NCI-H1092 (cell line): ENCODE results near the gene SRSF3.
"Not testable (repeated sequence)": the region's sequence is repeated elsewhere in the genome, so short reads cannot be mapped to it uniquely, and the experiment has no call there.

ENCODE experiments used
- DNase-seq: peaks from one replicate; lab custom pipeline; 2025; lab: John Stamatoyannopoulos, UW

The SRSF3 gene

GRCh38 chr6:36605143-36605542, 11.0 kb downstream of the SRSF3 start:
- no peak for DNase-seq

DNA sequence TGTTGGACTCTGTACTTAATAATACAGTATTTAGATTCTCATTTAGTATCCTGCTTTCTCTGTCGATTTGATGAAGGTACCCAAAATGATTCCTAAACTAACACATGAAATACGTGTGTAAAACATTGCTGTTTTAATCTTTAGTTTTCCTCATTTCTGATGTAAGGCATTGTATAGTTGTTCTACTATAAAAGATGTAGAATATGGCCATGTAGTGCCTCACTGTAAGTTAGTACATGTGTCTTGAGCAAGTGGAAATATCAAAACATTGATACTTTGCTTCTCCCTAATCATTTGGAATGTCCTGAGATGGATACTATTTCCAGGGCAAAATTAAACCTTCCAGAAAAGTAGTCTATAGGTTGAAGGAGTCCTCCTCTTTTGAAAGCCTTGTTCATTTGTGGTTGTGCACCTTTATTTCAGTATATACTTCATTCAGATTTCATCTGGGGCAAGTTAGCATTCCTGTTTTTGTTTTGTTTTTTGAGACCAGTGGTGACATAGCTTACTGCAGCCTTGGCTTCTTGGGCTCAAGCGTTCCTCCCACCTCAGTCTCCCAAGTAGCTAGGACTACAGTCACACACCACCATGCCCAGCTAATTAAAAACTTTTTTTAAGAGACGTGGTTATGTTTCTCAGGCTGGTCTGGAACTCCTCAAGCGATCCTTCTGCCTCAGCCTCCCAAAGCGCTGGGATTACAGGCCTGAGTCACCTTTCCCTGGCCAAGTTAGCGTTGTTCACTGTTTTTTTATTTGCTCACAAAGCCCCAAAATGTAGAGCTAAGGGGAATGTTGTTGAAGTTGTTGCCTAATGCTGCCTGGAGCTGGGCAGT, 11.6 kb downstream of the SRSF3 start:
- DNase-seq, result no peak

GRCh38 chr6:36607305-36607682, 13.1 kb downstream of the SRSF3 start:
- DNase-seq, result not testable (repeated sequence)

- DNase-seq, result no peak
These were observed 13.7 kb downstream of the SRSF3 start for GRCh38 chr6:36607683-36608386.

- DNase-seq, result no peak
These were observed 14.8 kb downstream of the SRSF3 start for GRCh38 chr6:36608788-36609563.

DNA sequence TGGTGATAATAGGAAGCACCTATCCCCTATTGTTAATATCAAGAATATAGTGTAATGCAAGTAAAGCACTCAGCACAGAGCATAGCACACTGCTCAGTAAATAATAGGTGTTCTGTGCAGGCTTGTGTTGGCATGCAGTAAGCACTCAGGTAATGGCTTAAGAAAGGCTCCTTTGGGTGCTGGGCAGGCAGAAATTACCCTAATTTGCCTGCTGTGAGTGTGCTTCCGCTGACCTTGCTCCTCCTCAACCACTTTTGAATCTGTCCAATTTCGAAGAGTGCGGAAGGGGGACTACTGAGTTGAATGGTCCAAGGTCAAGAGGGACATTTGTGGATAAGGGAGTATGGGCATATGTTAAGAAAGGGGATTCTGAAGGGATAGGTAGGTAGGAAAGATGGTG, 15.4 kb downstream of the SRSF3 start:
- no peak for DNase-seq

- DNase-seq, result no peak
These were observed 16.1 kb downstream of the SRSF3 start for GRCh38 chr6:36610041-36610955.

DNA sequence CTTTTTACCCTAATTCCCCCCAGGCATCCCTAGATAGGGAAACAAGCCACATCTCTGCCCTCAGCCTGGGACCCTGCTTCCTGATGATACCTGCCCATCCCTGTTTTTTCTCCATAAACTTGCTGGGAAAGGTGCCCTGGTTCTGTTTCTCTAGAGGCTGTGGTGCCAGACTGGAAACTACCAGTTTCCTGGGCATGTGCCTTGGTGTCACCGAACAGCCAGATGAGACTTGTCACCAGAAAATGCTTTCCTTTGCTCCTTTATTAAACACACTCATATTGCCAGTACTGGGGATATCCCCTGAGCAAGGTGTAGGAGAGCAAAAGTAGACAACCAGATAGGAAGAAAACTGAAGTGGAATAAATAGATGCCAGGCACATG, 16.8 kb downstream of the SRSF3 start:
- DNase-seq, result no peak

- DNase-seq, result not testable (repeated sequence)
These were observed 17.5 kb downstream of the SRSF3 start for GRCh38 chr6:36611679-36612078.

DNA sequence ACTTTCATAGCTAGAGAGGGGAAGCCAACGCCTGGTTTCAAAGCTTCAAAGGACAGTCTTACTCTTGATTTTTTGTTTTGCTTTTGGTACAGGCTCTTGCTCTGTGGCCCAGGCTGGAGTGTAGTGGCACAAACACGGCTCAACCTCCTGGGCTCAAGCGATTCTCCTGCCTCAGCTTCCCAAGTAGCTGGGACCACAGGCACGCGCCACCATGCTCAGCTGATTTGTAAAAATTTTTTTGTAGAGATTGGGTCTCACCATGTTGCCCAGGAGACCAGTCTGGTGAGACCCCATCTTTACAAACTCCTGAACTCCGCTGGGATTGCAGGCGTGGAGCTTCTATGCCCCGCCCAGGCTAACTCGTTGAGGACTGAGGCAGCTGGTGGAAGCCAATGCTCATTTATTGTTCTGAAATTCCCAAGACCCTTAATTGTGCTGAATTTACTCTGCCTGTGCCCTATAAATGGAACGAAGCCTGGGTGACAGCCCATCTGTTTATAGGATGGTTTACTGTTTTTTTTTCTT, 18.0 kb downstream of the SRSF3 start:
- no peak for DNase-seq

- no peak for DNase-seq
These were observed 19.2 kb downstream of the SRSF3 start for GRCh38 chr6:36613200-36613995.

DNA sequence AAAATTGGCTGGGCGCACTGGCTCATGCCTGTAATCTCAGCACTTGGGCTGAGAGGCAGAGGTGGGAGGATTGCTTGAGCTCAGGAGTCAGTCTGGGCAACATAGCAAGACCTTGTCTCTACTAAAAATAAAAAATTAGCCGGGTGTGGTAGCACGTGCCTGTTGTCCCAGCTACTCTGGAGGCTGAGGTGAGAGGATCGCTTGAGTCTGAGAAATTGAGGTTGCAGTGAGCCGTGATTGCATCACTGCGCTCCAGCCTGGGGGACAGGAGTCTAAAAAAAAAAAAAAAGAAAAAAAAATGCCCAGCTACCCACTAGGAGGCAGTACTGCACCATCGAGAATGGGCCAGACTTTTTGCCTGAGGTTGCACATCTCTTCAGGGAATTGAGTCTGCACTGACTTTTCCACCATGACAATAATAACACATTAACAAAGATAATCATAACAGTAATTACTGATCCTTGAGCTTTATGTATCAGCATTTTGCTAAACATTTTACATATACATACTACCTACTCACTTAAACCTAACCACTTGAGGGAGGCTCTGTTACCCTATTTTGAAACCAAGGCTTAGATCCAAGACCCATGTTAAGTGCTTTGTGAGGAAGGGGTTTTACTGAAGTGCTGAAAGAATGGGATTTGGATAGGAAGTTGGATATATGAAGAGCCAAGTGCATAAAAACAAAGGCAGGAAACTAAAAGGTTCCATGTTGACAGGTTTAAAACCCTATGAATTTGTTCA, 21.0 kb downstream of the SRSF3 start:
- DNase-seq, result no peak

- DNase-seq, result peak; percentile 82
These were observed 22.8 kb downstream of the SRSF3 start for GRCh38 chr6:36616893-36617521.

- DNase-seq, result no peak
These were observed 24.5 kb downstream of the SRSF3 start for GRCh38 chr6:36618366-36619355.

- DNase-seq, result no peak
These were observed 27.3 kb downstream of the SRSF3 start for GRCh38 chr6:36621371-36621855.

- DNase-seq, result no peak
These were observed 28.9 kb downstream of the SRSF3 start for GRCh38 chr6:36622901-36623546.
